Astrocyte of the spinal cord (primary cell): ENCODE measurements around the gene ADPGK.

Experiments used
- DNase-seq: peaks from one replicate; pipeline ENCODE4 v3.0.0; 2011; ENCODE audit warnings: low read depth, low spot score
- H3K4me3 ChIP-seq: 2 replicates; pipeline ENCODE4 v1.5.1; 2011; ENCODE audit warnings: low read depth, mild to moderate bottlenecking, low read length, moderate library complexity
- CTCF ChIP-seq: IDR thresholded peaks from 2 replicates; pipeline ENCODE4 v1.5.1; 2012; ENCODE audit warnings: low read depth, mild to moderate bottlenecking, low read length, inconsistent platforms
- in situ Hi-C: cut with HindIII; loops from 2 replicates; pipeline ENCODE4 v1.10.0; 2017; ENCODE audit warnings: low sequenced_read_pairs

Gene ADPGK

GRCh38 chr15:72800833-72801481 is 17.4 kb upstream of the ADPGK start:
- TF ChIP-seq CTCF, result no peak
- H3K4me3 ChIP-seq, result no peak overlapping the region
- in situ Hi-C loops, result no loop called here
- DNase-seq, result no peak

DNA sequence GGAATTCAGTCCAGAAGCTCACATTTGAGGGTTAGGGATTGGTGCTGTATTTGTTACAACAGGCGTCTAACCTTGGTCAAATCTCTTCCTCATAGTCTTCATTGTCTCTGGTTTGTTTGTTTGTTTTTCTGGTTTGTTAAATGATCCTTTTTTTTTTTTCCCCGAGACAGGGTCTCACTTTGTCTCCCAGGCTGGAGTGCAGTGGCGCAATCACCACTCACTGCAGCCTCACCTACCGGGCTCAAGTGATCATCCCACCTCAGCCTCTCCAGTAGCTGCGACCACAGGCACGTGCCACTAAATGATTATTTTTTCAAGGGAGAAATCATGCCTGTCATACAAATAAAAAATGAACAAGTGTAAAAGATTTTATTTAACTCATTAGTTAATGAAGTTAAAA is 14.3 kb upstream of the ADPGK start:
- no peak for DNase-seq
- H3K4me3 ChIP-seq, result no peak overlapping the region
- TF ChIP-seq CTCF, result no peak
- in situ Hi-C loops, result no loop called here

DNA sequence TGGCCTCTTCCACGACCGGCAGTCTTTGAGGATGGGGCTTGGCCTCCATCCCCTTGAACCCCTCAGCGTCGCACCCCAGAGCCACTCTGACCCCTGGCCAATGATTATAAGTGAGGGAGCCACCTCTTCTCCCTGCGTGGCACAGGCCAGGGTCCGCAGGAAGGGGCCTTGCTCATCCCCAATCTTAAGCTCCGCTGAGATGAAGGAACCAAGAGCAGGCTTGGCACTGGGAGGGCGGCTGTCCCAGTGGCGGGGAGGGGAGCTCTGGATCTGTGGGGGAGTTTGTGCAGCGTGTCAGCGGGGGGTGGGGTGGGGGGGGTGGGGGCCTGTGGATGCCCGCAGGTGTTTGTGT is 13.8 kb upstream of the ADPGK start:
- DNase-seq, result no peak
- in situ Hi-C loops, result no loop called here
- H3K4me3 ChIP-seq, result peak overlapping the region; percentile 47
- TF ChIP-seq CTCF, result no peak

- in situ Hi-C loops, result no loop called here
- peak; percentile 35 for DNase-seq
- H3K4me3 ChIP-seq, result peak overlapping the region; percentile 47
- TF ChIP-seq CTCF, result peak; percentile 33
These were observed 13.2 kb upstream of the ADPGK start for GRCh38 chr15:72796515-72797337.

GRCh38 chr15:72796210-72796514 is 12.6 kb upstream of the ADPGK start:
- peak; percentile 1 for TF ChIP-seq CTCF
- in situ Hi-C loops, result no loop called here
- no peak overlapping the region for H3K4me3 ChIP-seq
- DNase-seq, result no peak

DNA sequence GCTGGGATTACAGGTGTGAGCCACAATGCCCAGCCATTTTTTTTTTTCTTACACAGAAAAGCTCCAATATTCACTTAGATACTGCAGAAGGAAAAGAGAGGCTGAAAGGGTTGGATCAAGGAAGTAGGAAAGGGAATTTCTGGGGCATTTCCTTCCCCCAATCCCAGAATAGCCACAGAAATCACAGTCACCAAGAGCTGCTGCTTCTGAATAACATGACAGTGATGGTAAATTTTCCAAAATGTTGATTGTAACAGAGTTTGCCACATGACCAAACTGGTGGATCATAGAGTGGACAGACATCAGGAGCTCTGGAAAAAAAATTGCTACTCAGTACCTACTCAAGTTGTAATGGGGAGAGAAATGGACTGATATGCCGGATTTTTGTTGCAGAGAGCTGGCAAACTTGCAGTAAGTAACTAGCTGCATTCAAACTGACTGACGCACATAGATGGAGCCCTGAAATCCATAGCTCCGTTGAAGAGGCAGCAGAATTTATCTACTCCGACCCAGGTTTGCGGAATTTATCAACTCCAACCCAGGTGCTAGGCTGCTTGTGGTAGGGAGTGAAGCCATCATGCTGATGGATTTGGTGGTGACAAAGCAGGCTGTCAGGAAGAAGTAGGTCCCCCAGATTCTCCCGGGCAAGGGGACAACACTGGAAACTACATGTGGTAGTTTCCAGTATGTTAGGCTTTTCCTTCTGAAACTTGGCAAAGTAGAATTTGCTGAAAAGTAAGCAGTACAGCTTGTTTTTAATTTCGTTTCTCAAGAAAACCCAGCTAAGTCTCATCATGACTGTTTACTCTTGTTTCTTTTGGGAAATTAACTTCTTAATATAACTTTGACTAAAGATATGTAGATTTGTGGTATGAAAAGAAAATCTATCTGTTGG is 10.5 kb upstream of the ADPGK start:
- H3K4me3 ChIP-seq, result no peak overlapping the region
- DNase-seq, result no peak
- TF ChIP-seq CTCF, result no peak
- in situ Hi-C loops, result no loop called here
